ENCODE results near the gene CIDEB. TPM values are rescaled to one million over a fixed set of nuclear protein-coding genes. Genes with fewer than 3 reads are reported as not detected.

CIDEB gene
- polyA plus RNA-seq, 3 donors = 36.4 to 126 (median 63.8) TPM

DNA sequence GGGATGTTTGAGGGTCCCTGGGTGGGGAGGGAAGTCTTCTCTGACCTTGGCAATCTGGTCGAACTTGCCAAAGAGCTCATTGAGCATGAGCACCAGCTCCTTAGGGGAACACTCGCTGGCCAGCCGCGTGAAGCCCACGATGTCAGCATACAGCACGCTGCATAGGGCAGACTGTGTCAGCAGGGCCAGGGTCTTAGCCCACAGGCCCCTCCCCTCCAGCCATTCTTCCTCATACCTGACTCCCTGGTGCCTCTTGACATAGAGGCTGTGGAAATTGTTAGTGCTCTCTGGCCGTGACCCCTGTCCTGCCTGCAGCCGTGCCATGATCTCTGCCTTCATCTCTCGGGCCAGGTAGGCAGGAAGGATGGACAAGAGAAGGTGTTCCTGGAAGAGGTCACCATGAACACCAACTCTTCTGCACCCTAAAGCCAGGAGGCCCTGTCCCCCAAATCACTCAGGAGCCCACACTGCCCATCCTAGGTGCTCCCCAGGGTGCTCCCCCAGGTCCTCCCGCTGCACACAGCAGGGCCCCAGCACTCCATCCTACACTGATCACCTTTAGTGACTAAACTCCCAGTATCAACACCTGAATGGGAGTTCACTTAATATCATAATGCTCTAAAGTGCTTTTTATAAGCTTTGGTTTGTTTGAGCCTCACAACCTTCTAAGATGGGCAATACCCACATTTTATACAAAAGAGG, 23.3 kb upstream of the CIDEB start:
- intact Hi-C loops (cut with micrococcal nuclease) = loop anchor here in 1 of 2 donors (2.0 kb wide), 1 partner anchor 108 kb away; no protein-coding TSS in a partner anchor
- peaks cover 89% of the 10 kb centered on the region for H3K4me1 Mint-ChIP-seq
- TF ChIP-seq, protein P1, sequence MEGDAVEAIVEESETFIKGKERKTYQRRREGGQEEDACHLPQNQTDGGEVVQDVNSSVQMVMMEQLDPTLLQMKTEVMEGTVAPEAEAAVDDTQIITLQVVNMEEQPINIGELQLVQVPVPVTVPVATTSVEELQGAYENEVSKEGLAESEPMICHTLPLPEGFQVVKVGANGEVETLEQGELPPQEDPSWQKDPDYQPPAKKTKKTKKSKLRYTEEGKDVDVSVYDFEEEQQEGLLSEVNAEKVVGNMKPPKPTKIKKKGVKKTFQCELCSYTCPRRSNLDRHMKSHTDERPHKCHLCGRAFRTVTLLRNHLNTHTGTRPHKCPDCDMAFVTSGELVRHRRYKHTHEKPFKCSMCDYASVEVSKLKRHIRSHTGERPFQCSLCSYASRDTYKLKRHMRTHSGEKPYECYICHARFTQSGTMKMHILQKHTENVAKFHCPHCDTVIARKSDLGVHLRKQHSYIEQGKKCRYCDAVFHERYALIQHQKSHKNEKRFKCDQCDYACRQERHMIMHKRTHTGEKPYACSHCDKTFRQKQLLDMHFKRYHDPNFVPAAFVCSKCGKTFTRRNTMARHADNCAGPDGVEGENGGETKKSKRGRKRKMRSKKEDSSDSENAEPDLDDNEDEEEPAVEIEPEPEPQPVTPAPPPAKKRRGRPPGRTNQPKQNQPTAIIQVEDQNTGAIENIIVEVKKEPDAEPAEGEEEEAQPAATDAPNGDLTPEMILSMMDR (IDR thresholded peaks at IDR 0.05) = no peak

DNA sequence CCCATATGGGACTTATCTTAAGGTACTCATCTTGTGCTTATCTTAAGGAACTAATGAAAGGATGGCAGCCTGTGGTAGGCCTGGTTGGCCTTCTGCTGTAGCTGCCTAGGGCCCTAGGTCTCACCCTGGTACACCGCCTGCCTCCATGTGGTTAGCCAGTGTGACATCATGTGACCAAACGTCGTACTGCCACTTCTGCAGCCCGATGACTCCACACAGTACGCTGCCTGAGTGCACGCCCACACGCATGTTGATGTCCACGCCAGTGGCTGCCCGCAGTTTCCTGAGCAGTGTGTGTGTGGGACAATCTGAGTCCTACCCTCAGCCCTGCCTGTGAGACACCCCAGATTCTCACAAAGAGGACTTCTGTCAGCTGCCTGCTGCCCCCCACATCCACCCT, 22.0 kb upstream of the CIDEB start:
- peak overlapping the region in 1 of 2 donors; percentile 37 for H3K4me3 Mint-ChIP-seq
- Histone ChIP-seq H2AFZ (ENCODE audit: insufficient read depth, low read depth, low read length, poor library complexity, severe bottlenecking) (no peak overlapping the region), H3K9ac (ENCODE audit: insufficient read depth, low read length, poor library complexity, severe bottlenecking) (no peak overlapping the region), H3K36me3 (replicated peaks in 1 of 2; ENCODE audit: control insufficient read depth in 1 of 2, insufficient read depth in 2 of 2, low read length in 2 of 2) (no peaks in the 10 kb centered on the region), H3K79me2 (ENCODE audit: insufficient read depth, low read length) (no peaks in the 10 kb centered on the region), H3K27me3 (ENCODE audit: control insufficient read depth in 2 of 2, insufficient read depth in 2 of 2, low read length in 2 of 2) (peaks cover 5 to 17% of the 10 kb centered on the region in 2 donors), H3K4me2 (replicated peaks; ENCODE audit: extremely low read depth, low read length, poor library complexity, severe bottlenecking) (peak overlapping the region; percentile 18), H3K4me1 (ENCODE audit: control insufficient read depth in 1 of 2, insufficient read depth in 2 of 2, low read length in 2 of 2) (peaks cover 84 to 87% of the 10 kb centered on the region in 2 donors), H3K4me3 (replicated peaks in 1 of 3; ENCODE audit: low read depth in 2 of 3, low read length in 3 of 3) (no peak overlapping the region), H4K20me1 (ENCODE audit: insufficient read depth, low read length) (peaks cover 10% of the 10 kb centered on the region), H3K27ac (ENCODE audit: low read depth in 1 of 2, low read length in 2 of 2) (peak overlapping the region; percentile 59 to 67), H3K9me3 (replicated peaks in 1 of 2; ENCODE audit: control insufficient read depth in 1 of 2, insufficient read depth in 1 of 2, low read length in 2 of 2) (peaks cover 0 to 2% of the 10 kb centered on the region in 2 donors)
- intact Hi-C loops (cut with micrococcal nuclease) = loop anchor here in 1 of 2 donors (2.0 kb wide), 1 partner anchor 109 kb away; no protein-coding TSS in a partner anchor
- H3K4me1 Mint-ChIP-seq = peaks cover 85% of the 10 kb centered on the region
- WGBS (ENCODE audit: insufficient coverage) = 19% methylated on average over 9 of the region's 9 CpGs
- peak overlapping the region; percentile 79 to 91 (median 85) for H3K27ac Mint-ChIP-seq
- peak; percentile 87 to 90 (median 90) for DNase-seq
- H3K36me3 Mint-ChIP-seq = peaks cover 6 to 13% of the 10 kb centered on the region in 2 donors
- TF ChIP-seq, protein P1 (IDR thresholded peaks at IDR 0.05) = no peak
- H3K27me3 Mint-ChIP-seq (ENCODE audit: low read depth in 3 of 3) = peaks cover 15 to 34% (median 26%) of the 10 kb centered on the region in 3 donors
- H3K9me3 Mint-ChIP-seq = peaks cover 0 to 4% (median 2%) of the 10 kb centered on the region in 7 donors

More for the DNA sequence above, 23.3 kb upstream of the CIDEB start:
- Histone ChIP-seq H3K27me3 (ENCODE audit: control insufficient read depth in 2 of 2, insufficient read depth in 2 of 2, low read length in 2 of 2) (peaks cover 9 to 27% of the 10 kb centered on the region in 2 donors), H3K36me3 (replicated peaks in 1 of 2; ENCODE audit: control insufficient read depth in 1 of 2, insufficient read depth in 2 of 2, low read length in 2 of 2) (peaks cover 0 to 2% of the 10 kb centered on the region in 2 donors), H3K79me2 (ENCODE audit: insufficient read depth, low read length) (no peaks in the 10 kb centered on the region), H3K9me3 (replicated peaks in 1 of 2; ENCODE audit: control insufficient read depth in 1 of 2, insufficient read depth in 1 of 2, low read length in 2 of 2) (peaks cover 0 to 2% of the 10 kb centered on the region in 2 donors), H4K20me1 (ENCODE audit: insufficient read depth, low read length) (peaks cover 24% of the 10 kb centered on the region), H3K9ac (ENCODE audit: insufficient read depth, low read length, poor library complexity, severe bottlenecking) (no peak overlapping the region), H3K4me1 (ENCODE audit: control insufficient read depth in 1 of 2, insufficient read depth in 2 of 2, low read length in 2 of 2) (peaks cover 92 to 96% of the 10 kb centered on the region in 2 donors), H3K4me3 (replicated peaks in 1 of 3; ENCODE audit: low read depth in 2 of 3, low read length in 3 of 3) (no peak overlapping the region), H3K4me2 (replicated peaks; ENCODE audit: extremely low read depth, low read length, poor library complexity, severe bottlenecking) (peak overlapping the region; percentile 78), H2AFZ (ENCODE audit: insufficient read depth, low read depth, low read length, poor library complexity, severe bottlenecking) (no peak overlapping the region), H3K27ac (ENCODE audit: low read depth in 1 of 2, low read length in 2 of 2) (no peak overlapping the region)
- WGBS (ENCODE audit: insufficient coverage) = 99% methylated on average over 10 of the region's 10 CpGs
- H3K27me3 Mint-ChIP-seq (ENCODE audit: low read depth in 3 of 3) = peaks cover 23 to 42% (median 36%) of the 10 kb centered on the region in 3 donors
- peak overlapping the region in 4 of 7 donors; percentile 8 to 58 (median 32) for H3K27ac Mint-ChIP-seq
- H3K4me3 Mint-ChIP-seq = no peak overlapping the region
- DNase-seq = no peak
- peaks cover 0 to 9% (median 6%) of the 10 kb centered on the region in 7 donors for H3K9me3 Mint-ChIP-seq
- H3K36me3 Mint-ChIP-seq = peaks cover 17 to 25% of the 10 kb centered on the region in 2 donors
